ENCODE measurements around the gene AFF1. TPM values are rescaled to one million over a fixed set of nuclear protein-coding genes. Genes with fewer than 3 reads are reported as not detected.

Gene AFF1
- polyA plus RNA-seq, 3 donors from 2014 or later = 10.1 to 35.3 (median 13.9) TPM

GRCh38 chr4:86934147-86934770 is 552 bp upstream of the AFF1 start:
- DNase-seq = no peak
- Mint-ChIP-seq H3K27ac (peak overlapping the region; percentile 70 to 94 (median 94)), H3K36me3 (peaks cover 0 to 13% (median 9%) of the 10 kb centered on the region in 3 donors), H3K27me3 (ENCODE audit: low read depth in 3 of 3) (peaks cover 3 to 14% (median 7%) of the 10 kb centered on the region in 3 donors), H3K9me3 (no peaks in the 10 kb centered on the region), H3K4me3 (peak overlapping the region; percentile 92 to 96 (median 93)), H3K4me1 (peaks cover 46 to 52% of the 10 kb centered on the region in 2 donors)

- peaks cover 0 to 6% (median 0%) of the 10 kb centered on the region in 3 donors for H3K36me3 Mint-ChIP-seq
- peaks cover 58 to 64% of the 10 kb centered on the region in 2 donors for H3K4me1 Mint-ChIP-seq
- H3K9me3 Mint-ChIP-seq = no peaks in the 10 kb centered on the region
- peaks cover 3 to 11% (median 7%) of the 10 kb centered on the region in 3 donors for H3K27me3 Mint-ChIP-seq (ENCODE audit: low read depth in 3 of 3)
- peak overlapping the region; percentile 92 to 97 (median 94) for H3K4me3 Mint-ChIP-seq
- DNase-seq = no peak
- H3K27ac Mint-ChIP-seq = peak overlapping the region; percentile 91 to 97 (median 94)
Observed at GRCh38 chr4:86935566-86935852, 698 bp downstream of the AFF1 start.

GRCh38 chr4:86935853-86936733 is 1.3 kb downstream of the AFF1 start:
- H3K36me3 Mint-ChIP-seq = peaks cover 0 to 2% (median 0%) of the 10 kb centered on the region in 3 donors
- DNase-seq = peak; percentile 66 to 73 (median 68)
- no peaks in the 10 kb centered on the region for H3K9me3 Mint-ChIP-seq
- H3K27me3 Mint-ChIP-seq (ENCODE audit: low read depth in 3 of 3) = peaks cover 3 to 11% (median 7%) of the 10 kb centered on the region in 3 donors
- H3K4me3 Mint-ChIP-seq = peak overlapping the region; percentile 92 to 97 (median 94)
- H3K4me1 Mint-ChIP-seq = peaks cover 61 to 64% of the 10 kb centered on the region in 2 donors
- peak overlapping the region; percentile 91 to 97 (median 94) for H3K27ac Mint-ChIP-seq

- peak overlapping the region; percentile 73 to 92 (median 88) for H3K27ac Mint-ChIP-seq
- DNase-seq = peak in 1 of 3 donors; percentile 11
- no peaks in the 10 kb centered on the region for H3K9me3 Mint-ChIP-seq
- no peaks in the 10 kb centered on the region for H3K36me3 Mint-ChIP-seq
- peaks cover 3 to 9% (median 6%) of the 10 kb centered on the region in 3 donors for H3K27me3 Mint-ChIP-seq (ENCODE audit: low read depth in 3 of 3)
- H3K4me3 Mint-ChIP-seq = peak overlapping the region; percentile 59 to 77 (median 70)
- peaks cover 58 to 66% of the 10 kb centered on the region in 2 donors for H3K4me1 Mint-ChIP-seq
Observed at GRCh38 chr4:86938771-86939520, 4.1 kb downstream of the AFF1 start.

- peaks cover 3 to 9% (median 4%) of the 10 kb centered on the region in 3 donors for H3K27me3 Mint-ChIP-seq (ENCODE audit: low read depth in 3 of 3)
- H3K4me1 Mint-ChIP-seq = peaks cover 55 to 68% of the 10 kb centered on the region in 2 donors
- H3K9me3 Mint-ChIP-seq = no peaks in the 10 kb centered on the region
- DNase-seq = peak; percentile 13 to 36 (median 19)
- H3K4me3 Mint-ChIP-seq = peak overlapping the region; percentile 59 to 77 (median 70)
- no peaks in the 10 kb centered on the region for H3K36me3 Mint-ChIP-seq
- H3K27ac Mint-ChIP-seq = peak overlapping the region; percentile 73 to 92 (median 88)
Observed at GRCh38 chr4:86939729-86940575, 5.1 kb downstream of the AFF1 start.

GRCh38 chr4:86940920-86941460 is 6.2 kb downstream of the AFF1 start:
- Mint-ChIP-seq H3K36me3 (no peaks in the 10 kb centered on the region), H3K4me3 (no peak overlapping the region), H3K4me1 (peaks cover 58 to 72% of the 10 kb centered on the region in 2 donors), H3K27ac (peak overlapping the region in 5 of 6 donors; percentile 29 to 92 (median 81)), H3K9me3 (no peaks in the 10 kb centered on the region), H3K27me3 (ENCODE audit: low read depth in 3 of 3) (peaks cover 0 to under 1% (median 0%) of the 10 kb centered on the region in 3 donors)
- DNase-seq = no peak

GRCh38 chr4:86942185-86942666 is 7.4 kb downstream of the AFF1 start:
- Mint-ChIP-seq H3K4me1 (peaks cover 55 to 70% of the 10 kb centered on the region in 2 donors), H3K27me3 (ENCODE audit: low read depth in 3 of 3) (no peaks in the 10 kb centered on the region), H3K27ac (peak overlapping the region in 1 of 6 donors; percentile 30), H3K9me3 (no peaks in the 10 kb centered on the region), H3K4me3 (no peak overlapping the region), H3K36me3 (no peaks in the 10 kb centered on the region)
- DNase-seq = no peak

GRCh38 chr4:86944964-86945781 is 10.4 kb downstream of the AFF1 start:
- no peaks in the 10 kb centered on the region for H3K9me3 Mint-ChIP-seq
- H3K27me3 Mint-ChIP-seq (ENCODE audit: low read depth in 3 of 3) = no peaks in the 10 kb centered on the region
- peaks cover 0 to 3% (median 0%) of the 10 kb centered on the region in 3 donors for H3K36me3 Mint-ChIP-seq
- peak overlapping the region in 1 of 5 donors; percentile 25 for H3K4me3 Mint-ChIP-seq
- peaks cover 45 to 60% of the 10 kb centered on the region in 2 donors for H3K4me1 Mint-ChIP-seq
- peak overlapping the region in 4 of 6 donors; percentile 26 to 83 (median 64) for H3K27ac Mint-ChIP-seq
- DNase-seq = no peak

- Mint-ChIP-seq H3K27ac (peak overlapping the region in 5 of 6 donors; percentile 7 to 75 (median 35)), H3K4me1 (peaks cover 38 to 67% of the 10 kb centered on the region in 2 donors), H3K27me3 (ENCODE audit: low read depth in 3 of 3) (no peaks in the 10 kb centered on the region)
Observed at GRCh38 chr4:86946868-86947500, 12.2 kb downstream of the AFF1 start.

GRCh38 chr4:86947501-86948120 is 12.8 kb downstream of the AFF1 start:
- peak in 1 of 3 donors; percentile 16 for DNase-seq
- no peaks in the 10 kb centered on the region for H3K9me3 Mint-ChIP-seq
- H3K27me3 Mint-ChIP-seq (ENCODE audit: low read depth in 3 of 3) = no peaks in the 10 kb centered on the region
- H3K4me3 Mint-ChIP-seq = peak overlapping the region in 4 of 5 donors; percentile 5 to 44 (median 32)
- peaks cover 5 to 16% (median 10%) of the 10 kb centered on the region in 3 donors for H3K36me3 Mint-ChIP-seq
- peaks cover 37 to 64% of the 10 kb centered on the region in 2 donors for H3K4me1 Mint-ChIP-seq
- peak overlapping the region in 5 of 6 donors; percentile 35 to 80 (median 67) for H3K27ac Mint-ChIP-seq

More at GRCh38 chr4:86946868-86947500, 12.2 kb downstream of the AFF1 start:
- Mint-ChIP-seq H3K36me3 (peaks cover 5 to 16% (median 10%) of the 10 kb centered on the region in 3 donors), H3K4me3 (peak overlapping the region in 3 of 5 donors; percentile 2 to 23 (median 22)), H3K9me3 (no peaks in the 10 kb centered on the region)
- DNase-seq = no peak

- H3K4me1 Mint-ChIP-seq = peaks cover 36 to 60% of the 10 kb centered on the region in 2 donors
- H3K4me3 Mint-ChIP-seq = no peak overlapping the region
- no peaks in the 10 kb centered on the region for H3K9me3 Mint-ChIP-seq
- H3K27me3 Mint-ChIP-seq (ENCODE audit: low read depth in 3 of 3) = no peaks in the 10 kb centered on the region
- H3K27ac Mint-ChIP-seq = peak overlapping the region in 2 of 6 donors; percentile 35 to 80
- H3K36me3 Mint-ChIP-seq = peaks cover 5 to 16% (median 12%) of the 10 kb centered on the region in 3 donors
- DNase-seq = no peak
Observed at GRCh38 chr4:86948276-86948675, 13.5 kb downstream of the AFF1 start.
